Prostate gland (tissue), 2 donors: ENCODE data around the gene SERPINA10.
"Not testable (repeated sequence)": the region's sequence is repeated elsewhere in the genome, so short reads cannot be mapped to it uniquely, and the experiment has no call there.

Experiments used
- POLR2AphosphoS5 ChIP-seq: sonication (generic); formaldehyde crosslinking; IDR thresholded peaks from one replicate; pipeline ENCODE4 v1.6.1; 2017; ENCODE audit warnings: antibody characterized with exemption
- TF ChIP-seq, protein P1 (sequence below), 4 experiments: fragments of 200-600 bp in 2 of 4; fragments of 450-650 bp in 2 of 4; sonication (generic) in 2 of 4; IDR thresholded peaks; 1 replicate in 3 of 4; 2 replicates in 1 of 4; pipeline ENCODE4 v1.5.1; 2016 to 2019; ENCODE audit warnings: antibody characterized with exemption in 4 of 4, mild to moderate bottlenecking in 2 of 4, moderate library complexity in 2 of 4

DNA sequence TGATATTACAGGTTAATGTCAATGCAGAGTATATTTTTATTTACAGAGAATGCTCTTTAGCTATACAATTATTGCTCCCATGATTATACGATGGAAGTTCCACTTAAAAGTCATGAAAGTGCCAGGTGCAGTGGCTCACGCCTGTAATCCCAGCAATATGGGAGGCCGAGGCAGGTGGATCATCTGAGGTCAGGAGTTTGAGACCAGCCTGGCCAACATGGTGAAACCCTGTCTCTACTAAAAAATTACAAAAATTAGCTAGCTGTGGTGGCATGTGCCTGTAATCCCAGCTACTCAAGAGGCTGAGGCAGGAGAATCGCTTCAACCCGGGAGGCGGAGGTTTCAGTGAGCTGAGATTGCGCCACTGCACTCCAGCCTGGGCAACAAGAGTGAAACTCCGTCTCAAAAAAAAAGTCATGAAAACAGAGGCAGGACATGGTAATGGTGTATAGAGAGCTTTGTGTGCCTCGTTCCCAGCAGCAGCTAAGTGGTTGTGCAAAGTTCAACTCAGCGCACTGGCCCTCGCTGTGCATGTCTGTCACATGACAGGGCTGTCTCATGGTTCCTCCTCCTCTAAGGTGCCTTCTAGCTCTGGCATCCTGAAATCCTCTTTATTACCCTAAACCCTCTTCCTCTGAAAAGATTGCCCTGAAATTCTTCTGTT is 16.0 kb downstream of the SERPINA10 start:
- TF ChIP-seq, protein P1, sequence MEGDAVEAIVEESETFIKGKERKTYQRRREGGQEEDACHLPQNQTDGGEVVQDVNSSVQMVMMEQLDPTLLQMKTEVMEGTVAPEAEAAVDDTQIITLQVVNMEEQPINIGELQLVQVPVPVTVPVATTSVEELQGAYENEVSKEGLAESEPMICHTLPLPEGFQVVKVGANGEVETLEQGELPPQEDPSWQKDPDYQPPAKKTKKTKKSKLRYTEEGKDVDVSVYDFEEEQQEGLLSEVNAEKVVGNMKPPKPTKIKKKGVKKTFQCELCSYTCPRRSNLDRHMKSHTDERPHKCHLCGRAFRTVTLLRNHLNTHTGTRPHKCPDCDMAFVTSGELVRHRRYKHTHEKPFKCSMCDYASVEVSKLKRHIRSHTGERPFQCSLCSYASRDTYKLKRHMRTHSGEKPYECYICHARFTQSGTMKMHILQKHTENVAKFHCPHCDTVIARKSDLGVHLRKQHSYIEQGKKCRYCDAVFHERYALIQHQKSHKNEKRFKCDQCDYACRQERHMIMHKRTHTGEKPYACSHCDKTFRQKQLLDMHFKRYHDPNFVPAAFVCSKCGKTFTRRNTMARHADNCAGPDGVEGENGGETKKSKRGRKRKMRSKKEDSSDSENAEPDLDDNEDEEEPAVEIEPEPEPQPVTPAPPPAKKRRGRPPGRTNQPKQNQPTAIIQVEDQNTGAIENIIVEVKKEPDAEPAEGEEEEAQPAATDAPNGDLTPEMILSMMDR (IDR thresholded peaks at IDR 0.05): not testable (repeated sequence)
- TF ChIP-seq POLR2AphosphoS5: not testable (repeated sequence)
